Stomach (tissue), 9 donors: ENCODE data around the gene SPACA4. TPM values are rescaled to one million over a fixed set of nuclear protein-coding genes. Genes with fewer than 3 reads are reported as not detected.

Experiments
- DNase-seq, 2 donors: peaks; one replicate each; pipeline versions ENCODE4 v3.0.0 to v3.0.0-alpha.2; 2013 to 2019
- H3K27ac ChIP-seq, 5 donors: fragments of 200-600 bp in 4 of 5; sonication (generic) in 4 of 5; one replicate each; pipeline ENCODE4 v1.5.1; 2013 to 2019; ENCODE audit warnings: mild to moderate bottlenecking in 1 of 5, moderate library complexity in 1 of 5
- H3K27me3 ChIP-seq, 3 donors: fragments of 200-600 bp; sonication (generic); one replicate each; pipeline ENCODE4 v1.5.1; 2017 to 2019; ENCODE audit warnings: mixed run types in 1 of 3
- H3K36me3 ChIP-seq, 4 donors: fragments of 200-600 bp; sonication (generic); 1 replicate in 3 of 4; 2 replicates in 1 of 4; pipeline ENCODE4 v1.5.1; 2016 to 2019
- H3K4me1 ChIP-seq, 4 donors: fragments of 200-600 bp; sonication (generic); one replicate each; pipeline ENCODE4 v1.5.1; 2016 to 2019
- H3K4me3 ChIP-seq, 4 donors: fragments of 200-600 bp; sonication (generic) in 3 of 4; one replicate each; pipeline ENCODE4 v1.5.1; 2016 to 2019; ENCODE audit warnings: mild to moderate bottlenecking in 1 of 4
- H3K9me3 ChIP-seq, 4 donors: fragments of 200-600 bp; sonication (generic); one replicate each; pipeline ENCODE4 v1.5.1; 2016 to 2019
- EP300 ChIP-seq: sonication (generic); formaldehyde crosslinking; IDR thresholded peaks from one replicate; pipeline ENCODE4 v1.6.1; 2017; ENCODE audit warnings: antibody characterized with exemption
- POLR2A ChIP-seq, 4 donors: fragments of 450-650 bp; IDR thresholded peaks; one replicate each; pipeline ENCODE4 v1.6.1; 2016; ENCODE audit warnings: antibody characterized with exemption in 4 of 4, control low read depth in 2 of 4, mild to moderate bottlenecking in 1 of 4, moderate library complexity in 1 of 4
- POLR2AphosphoS5 ChIP-seq, 3 donors: sonication (generic); formaldehyde crosslinking; IDR thresholded peaks; one replicate each; pipeline ENCODE4 v1.6.1; 2016; ENCODE audit warnings: antibody characterized with exemption in 3 of 3
- WGBS, 5 donors: extraction: QIAGEN DNeasy Blood & Tissue Kit in 3 of 5; methylation state at CpG; one replicate each; pipeline versions ENCODE4 v1.1.5 to v1.1.7; 2013 to 2018; 5-methylcytosine and 5-hydroxymethylcytosine counted together
- intact Hi-C: fragments of 100-400 bp; cut with DNase I; formaldehyde crosslinking; loops from one replicate; pipeline ENCODE4 v1.15.1; 2023; ENCODE audit warnings: low total_unique reads
- polyA plus RNA-seq, 3 donors: library from polyadenylated mRNA; stranded (reverse); fragments of 200-250 nt; gene quantifications; one replicate each; pipeline ENCODE4 v1.2.3, GENCODE V29; 2013
- total RNA-seq, 5 donors: library from RNA; depleted of rRNA; stranded (reverse); fragments of >200 nt; gene quantifications; one replicate each; pipeline versions ENCODE4 v1.1.0 to v1.2.3, GENCODE V29; 2014 to 2016
- TF ChIP-seq, protein P1 (sequence below), 7 experiments: fragments of 450-650 bp in 4 of 7; fragments of 200-600 bp in 3 of 7; sonication (generic) in 3 of 7; IDR thresholded peaks; one replicate each; pipeline ENCODE4 v1.5.1; 2016 to 2019; ENCODE audit warnings: antibody characterized with exemption in 7 of 7, control low read depth in 2 of 7, mild to moderate bottlenecking in 1 of 7
- donor health status: healthy with polysubstance abuse.
- donor health status: Bipolar disorder and iron deficiency.
- donor health status: healthy.

SPACA4 gene
- total and polyA plus RNA-seq, 8 donors = not detected

DNA sequence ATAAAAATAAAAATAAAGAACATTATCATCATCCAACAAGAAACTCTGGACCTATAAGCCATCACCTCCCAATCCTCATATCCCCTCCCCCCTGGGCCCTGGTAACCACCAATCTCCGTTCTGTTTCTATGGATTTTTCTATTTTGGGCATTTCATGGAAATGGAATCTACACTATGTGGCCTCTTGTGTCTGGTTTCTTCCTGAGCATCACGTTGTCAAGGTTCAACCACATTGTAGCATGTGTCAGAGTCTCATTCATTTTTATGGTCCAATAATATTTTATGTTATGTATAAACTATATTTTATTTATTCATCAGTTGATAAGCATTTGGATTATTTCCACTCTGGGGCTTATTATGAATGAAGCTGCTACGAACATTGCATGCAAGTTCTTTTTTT is 27.7 kb upstream of the SPACA4 start:
- H3K27ac ChIP-seq = no peak overlapping the region
- no peaks in the 10 kb centered on the region for H3K9me3 ChIP-seq
- intact Hi-C loops = no loop called here
- H3K36me3 ChIP-seq = no peaks in the 10 kb centered on the region
- H3K27me3 ChIP-seq = no peaks in the 10 kb centered on the region
- no peak overlapping the region for H3K4me3 ChIP-seq
- 34 to 56% (median 45%) methylated on average over 3 of the region's 3 CpGs for WGBS, 5 donors
- DNase-seq = no peak
- TF ChIP-seq EP300 (no peak), POLR2A (IDR thresholded peaks at IDR 0.05) (no peak), POLR2AphosphoS5 (IDR thresholded peaks at IDR 0.05) (no peak)
- TF ChIP-seq, protein P1, sequence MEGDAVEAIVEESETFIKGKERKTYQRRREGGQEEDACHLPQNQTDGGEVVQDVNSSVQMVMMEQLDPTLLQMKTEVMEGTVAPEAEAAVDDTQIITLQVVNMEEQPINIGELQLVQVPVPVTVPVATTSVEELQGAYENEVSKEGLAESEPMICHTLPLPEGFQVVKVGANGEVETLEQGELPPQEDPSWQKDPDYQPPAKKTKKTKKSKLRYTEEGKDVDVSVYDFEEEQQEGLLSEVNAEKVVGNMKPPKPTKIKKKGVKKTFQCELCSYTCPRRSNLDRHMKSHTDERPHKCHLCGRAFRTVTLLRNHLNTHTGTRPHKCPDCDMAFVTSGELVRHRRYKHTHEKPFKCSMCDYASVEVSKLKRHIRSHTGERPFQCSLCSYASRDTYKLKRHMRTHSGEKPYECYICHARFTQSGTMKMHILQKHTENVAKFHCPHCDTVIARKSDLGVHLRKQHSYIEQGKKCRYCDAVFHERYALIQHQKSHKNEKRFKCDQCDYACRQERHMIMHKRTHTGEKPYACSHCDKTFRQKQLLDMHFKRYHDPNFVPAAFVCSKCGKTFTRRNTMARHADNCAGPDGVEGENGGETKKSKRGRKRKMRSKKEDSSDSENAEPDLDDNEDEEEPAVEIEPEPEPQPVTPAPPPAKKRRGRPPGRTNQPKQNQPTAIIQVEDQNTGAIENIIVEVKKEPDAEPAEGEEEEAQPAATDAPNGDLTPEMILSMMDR (IDR thresholded peaks at IDR 0.05) = no peak
- peaks cover 2 to 14% (median 9%) of the 10 kb centered on the region in 4 donors for H3K4me1 ChIP-seq

DNA sequence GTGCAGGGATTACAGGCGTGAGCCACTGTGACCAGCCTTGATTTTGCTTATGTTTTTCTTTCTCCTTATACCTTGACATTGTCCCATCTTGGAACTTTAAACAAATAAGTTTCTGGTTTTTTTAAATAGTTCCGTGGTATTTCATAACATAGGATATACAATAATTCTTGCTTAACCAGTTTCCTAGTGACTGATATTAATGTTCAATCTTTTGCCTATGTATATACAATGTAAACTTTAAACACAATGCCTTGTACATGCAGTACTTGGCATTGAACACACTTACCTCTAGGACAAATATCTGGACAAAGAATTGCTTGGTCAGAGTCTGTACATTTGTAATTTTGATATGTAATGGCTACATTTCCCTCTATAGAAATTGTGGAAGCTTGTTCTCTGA is 24.4 kb upstream of the SPACA4 start:
- Histone ChIP-seq H3K4me3 (no peak overlapping the region), H3K4me1 (peaks cover 6 to 15% (median 10%) of the 10 kb centered on the region in 4 donors), H3K9me3 (no peaks in the 10 kb centered on the region), H3K27ac (peak overlapping the region in 3 of 5 donors; percentile 15 to 43 (median 30)), H3K27me3 (no peaks in the 10 kb centered on the region), H3K36me3 (no peaks in the 10 kb centered on the region)
- peak in 1 of 2 donors; percentile 54 for DNase-seq
- intact Hi-C loops = no loop called here
- TF ChIP-seq POLR2AphosphoS5 (IDR thresholded peaks at IDR 0.05) (no peak), EP300 (no peak), POLR2A (IDR thresholded peaks at IDR 0.05) (no peak)
- TF ChIP-seq, protein P1 (IDR thresholded peaks at IDR 0.05) = no peak
- WGBS, 5 donors = 22 to 43% (median 31%) methylated on average over 2 of the region's 2 CpGs

DNA sequence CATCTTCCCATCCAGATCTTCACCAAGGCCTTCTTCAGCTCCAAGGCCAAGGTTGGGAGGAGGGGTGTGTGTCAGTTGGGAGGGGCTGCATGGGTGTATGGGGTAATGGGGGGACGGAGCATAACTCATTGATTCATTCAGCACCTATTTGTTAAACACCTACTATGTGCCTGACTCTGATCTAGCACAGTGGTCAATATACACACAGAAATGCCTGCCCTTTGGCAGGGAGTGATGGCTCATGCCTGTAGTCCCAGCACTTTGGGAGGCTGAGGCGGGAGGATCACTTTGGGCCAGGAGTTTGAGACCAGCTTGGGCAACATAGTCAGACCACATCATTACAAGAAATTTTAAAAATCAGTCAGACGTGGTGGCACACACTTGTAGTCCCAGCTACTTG is 19.2 kb upstream of the SPACA4 start:
- intact Hi-C loops = loop anchor here (5.0 kb wide), 2 partner anchors 80 to 100 kb away; no protein-coding TSS in a partner anchor
- no peak overlapping the region for H3K27ac ChIP-seq
- H3K9me3 ChIP-seq = no peaks in the 10 kb centered on the region
- no peak for DNase-seq
- TF ChIP-seq POLR2A (IDR thresholded peaks at IDR 0.05) (no peak), EP300 (no peak), POLR2AphosphoS5 (IDR thresholded peaks at IDR 0.05) (no peak)
- TF ChIP-seq, protein P1 (IDR thresholded peaks at IDR 0.05) = no peak
- H3K4me3 ChIP-seq = no peak overlapping the region
- peaks cover 13 to 24% (median 20%) of the 10 kb centered on the region in 4 donors for H3K4me1 ChIP-seq
- no peaks in the 10 kb centered on the region for H3K36me3 ChIP-seq
- 81 to 95% (median 92%) methylated on average over 3 of the region's 3 CpGs for WGBS, 5 donors
- no peaks in the 10 kb centered on the region for H3K27me3 ChIP-seq

DNA sequence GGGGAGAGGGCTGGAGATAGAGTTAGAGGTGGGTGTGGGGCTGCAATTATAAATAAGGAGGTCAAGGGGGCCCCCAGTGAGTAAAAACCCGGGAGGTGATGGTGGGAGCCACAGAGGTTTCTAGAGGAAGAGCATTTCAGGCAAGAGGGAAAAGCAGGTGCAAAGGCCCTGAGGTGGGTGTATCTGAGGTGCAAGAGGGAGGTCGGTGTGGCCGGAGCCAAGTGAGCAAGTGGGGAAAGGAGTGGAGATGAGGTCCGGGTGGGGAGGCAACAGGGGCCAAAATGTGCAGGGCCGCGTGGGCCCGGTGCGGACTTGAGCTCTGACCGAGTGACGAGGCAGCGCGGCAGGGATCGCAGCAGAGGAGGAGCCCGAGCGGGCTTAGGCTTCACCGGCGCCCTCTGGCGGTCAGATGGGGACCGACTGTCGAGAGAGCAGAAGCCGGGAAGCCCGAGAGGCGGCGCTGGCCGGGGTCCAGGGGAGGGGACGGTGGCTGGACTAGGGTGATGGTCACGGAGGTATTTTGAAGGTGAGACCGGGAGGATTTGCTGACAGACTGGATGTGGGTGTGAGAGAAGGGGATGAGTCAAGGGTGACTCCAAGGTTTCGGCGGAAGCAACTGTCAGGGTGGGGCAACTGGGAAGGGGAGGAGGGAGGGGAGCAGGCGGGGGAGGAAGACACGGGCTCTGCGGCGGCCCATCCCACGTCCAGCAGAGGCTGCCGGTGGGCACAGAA is 17.7 kb upstream of the SPACA4 start:
- TF ChIP-seq, protein P1 (IDR thresholded peaks at IDR 0.05) = peak in 6 of 7 experiments; percentile 81 to 98 (median 92)
- no peak for TF ChIP-seq POLR2A (IDR thresholded peaks at IDR 0.05)
- no peak for TF ChIP-seq EP300
- peak in 1 of 3 donors; percentile 65 for TF ChIP-seq POLR2AphosphoS5 (IDR thresholded peaks at IDR 0.05)
- H3K4me3 ChIP-seq = peak overlapping the region; percentile 30 to 47 (median 39)
- no peaks in the 10 kb centered on the region for H3K9me3 ChIP-seq
- peaks cover 12 to 18% (median 17%) of the 10 kb centered on the region in 4 donors for H3K4me1 ChIP-seq
- 3 to 6% (median 4%) methylated on average over 35 to 36 of the region's 36 CpGs for WGBS, 5 donors
- no peaks in the 10 kb centered on the region for H3K27me3 ChIP-seq
- intact Hi-C loops = loop anchor here (5.0 kb wide), 2 partner anchors 82 to 102 kb away; no protein-coding TSS in a partner anchor
- peak overlapping the region in 1 of 5 donors; percentile 34 for H3K27ac ChIP-seq
- peak; percentile 96 for DNase-seq
- no peaks in the 10 kb centered on the region for H3K36me3 ChIP-seq
